HG02642 (cell line): ENCODE data around the gene MEF2D.

Source experiments
- ATAC-seq: cut with Tn5 transposase; IDR thresholded peaks from one replicate; pipeline ENCODE4 v1.9.1; 2021; ENCODE audit warnings: mild to moderate bottlenecking; ENCODE audit not compliant: unreplicated experiment, poor library complexity

MEF2D gene

DNA sequence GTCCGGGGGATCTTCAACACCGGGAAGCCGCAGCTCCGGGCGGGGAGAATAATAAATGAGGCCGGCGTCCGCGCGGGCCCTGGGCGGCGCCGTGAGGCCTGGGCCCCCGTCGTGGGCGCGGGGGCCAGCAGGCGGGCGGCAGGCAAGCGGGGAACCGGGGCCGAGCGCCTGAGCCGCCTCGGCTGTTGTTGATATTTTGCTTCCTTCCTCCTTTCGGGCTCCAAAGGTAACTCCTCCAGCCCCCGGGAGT lies at the start of gene MEF2D:
Gene MEF2D, minus strand, starts transcription at position 233 of the 250 bp plus-strand sequence. CDS start 17,483 bp downstream, outside the sequence.
- ATAC-seq = no peak

- no peak for ATAC-seq
Measured at GRCh38 chr1:156550346-156550745, 49.8 kb upstream of the MEF2D start.

DNA sequence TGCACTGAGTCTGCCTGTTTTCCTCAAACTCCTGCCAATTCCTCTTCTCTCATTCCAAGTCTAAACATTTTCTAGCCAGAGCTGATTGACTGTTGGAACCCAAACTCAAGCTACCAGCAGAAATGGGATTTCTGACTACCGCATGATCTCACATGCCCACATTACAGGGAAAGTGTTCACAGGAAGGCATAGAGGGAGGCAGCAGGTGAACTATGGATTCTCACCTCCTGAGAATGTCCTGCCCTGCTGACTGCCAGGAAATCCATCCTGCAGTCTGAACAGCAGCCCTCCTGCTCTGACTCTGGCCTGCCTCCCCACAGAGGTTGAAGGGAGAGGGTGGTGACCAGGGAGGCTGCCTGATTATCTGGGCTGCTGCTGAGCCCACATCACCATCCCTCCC lies 49.3 kb upstream of the MEF2D start:
- no peak for ATAC-seq

- ATAC-seq = no peak
Measured at GRCh38 chr1:156549390-156549789, 48.8 kb upstream of the MEF2D start.

DNA sequence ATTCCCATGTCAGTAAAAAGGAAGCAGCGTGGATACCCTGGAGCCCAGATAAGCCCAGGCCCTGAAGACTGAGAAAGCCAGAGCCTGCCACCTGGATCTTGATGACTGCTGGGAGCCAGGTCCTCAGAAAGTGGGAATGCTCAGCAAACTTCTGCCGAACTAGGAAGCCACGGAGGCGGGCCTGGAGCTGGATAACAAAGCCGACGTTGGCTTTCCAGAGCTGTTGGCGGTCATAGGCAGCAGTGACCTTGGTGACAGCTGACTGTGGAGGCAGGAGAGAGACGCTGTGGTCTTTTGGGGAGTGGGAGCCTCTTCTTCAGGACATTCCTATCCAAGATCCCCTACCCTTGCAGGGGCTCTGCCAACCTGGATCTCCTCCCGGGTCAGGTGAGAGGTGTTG lies 47.4 kb upstream of the MEF2D start:
- ATAC-seq = no peak

- no peak for ATAC-seq
Measured at GRCh38 chr1:156547434-156547833, 46.9 kb upstream of the MEF2D start.

- no peak for ATAC-seq
Measured at GRCh38 chr1:156546267-156546666, 45.7 kb upstream of the MEF2D start.

DNA sequence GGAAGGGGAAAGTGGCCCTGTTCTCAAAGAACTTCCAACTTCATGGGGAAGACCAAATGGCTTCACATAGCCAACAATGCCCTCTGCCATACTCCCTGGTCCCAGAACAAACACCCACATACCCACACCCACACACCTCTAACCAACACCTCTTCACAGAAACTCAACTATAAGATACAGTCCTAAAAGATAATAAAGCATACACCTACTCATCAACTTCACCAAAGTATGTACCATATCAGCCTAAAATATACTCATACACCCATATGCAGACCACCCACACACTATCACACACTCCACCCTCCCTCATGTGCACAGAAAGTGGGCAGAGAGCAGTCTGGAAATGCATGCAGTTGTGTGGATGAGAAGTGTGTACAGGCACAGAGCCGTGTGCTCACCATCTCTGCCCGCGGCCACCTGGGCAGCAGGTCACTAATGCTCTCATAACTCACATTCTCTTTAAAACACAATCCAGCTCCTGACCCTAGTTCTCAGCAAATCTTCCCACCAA lies 44.1 kb upstream of the MEF2D start:
- no peak for ATAC-seq

GRCh38 chr1:156543066-156543465 lies 42.5 kb upstream of the MEF2D start:
- ATAC-seq = no peak

GRCh38 chr1:156540955-156541354 lies 40.4 kb upstream of the MEF2D start:
- no peak for ATAC-seq

- ATAC-seq = no peak
Measured at GRCh38 chr1:156539818-156540355, 39.3 kb upstream of the MEF2D start.

DNA sequence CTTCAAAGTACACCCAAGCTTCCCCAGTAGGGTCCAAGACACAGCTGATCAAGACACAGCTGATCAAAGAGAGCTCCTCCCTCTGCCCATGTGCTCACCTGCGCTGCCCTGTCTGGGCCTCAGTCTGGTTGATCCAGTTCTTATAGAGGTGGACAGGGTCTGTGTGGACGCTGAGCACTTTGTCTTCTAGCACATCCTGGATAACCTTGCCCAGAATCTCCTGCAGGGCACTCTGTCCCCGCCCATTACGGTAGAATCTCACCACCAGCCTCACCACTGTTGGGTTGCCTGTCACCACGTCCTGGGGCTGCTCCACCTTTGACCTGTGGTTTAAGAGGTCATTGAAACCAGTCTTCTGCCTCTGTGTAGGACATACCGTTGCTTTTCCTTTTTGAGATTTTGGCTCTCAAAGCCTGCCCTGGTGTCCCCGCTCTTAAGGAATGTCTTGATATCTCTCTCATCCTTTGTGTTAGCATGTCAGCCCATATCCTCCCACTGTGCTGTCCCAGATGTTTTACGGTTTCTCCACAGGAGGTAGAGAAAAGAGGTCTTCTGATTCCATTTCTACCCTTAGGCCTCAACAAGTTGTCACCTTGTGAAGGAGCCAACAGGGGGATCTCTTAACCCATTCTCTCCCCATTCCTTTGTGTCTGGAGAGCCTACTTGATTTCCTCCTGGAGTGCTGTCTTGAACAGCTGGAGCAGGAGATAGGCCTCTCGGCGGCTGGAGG lies 38.3 kb upstream of the MEF2D start:
- ATAC-seq = no peak

GRCh38 chr1:156537027-156537426 lies 36.5 kb upstream of the MEF2D start:
- ATAC-seq = no peak

GRCh38 chr1:156534424-156535060 lies 34.0 kb upstream of the MEF2D start:
- no peak for ATAC-seq

GRCh38 chr1:156533568-156534220 lies 33.1 kb upstream of the MEF2D start:
- ATAC-seq = no peak

GRCh38 chr1:156532374-156532773 lies 31.8 kb upstream of the MEF2D start:
- no peak for ATAC-seq

GRCh38 chr1:156530006-156530405 lies 29.4 kb upstream of the MEF2D start:
- ATAC-seq = no peak

- ATAC-seq = no peak
Measured at GRCh38 chr1:156528875-156529425, 28.4 kb upstream of the MEF2D start.

DNA sequence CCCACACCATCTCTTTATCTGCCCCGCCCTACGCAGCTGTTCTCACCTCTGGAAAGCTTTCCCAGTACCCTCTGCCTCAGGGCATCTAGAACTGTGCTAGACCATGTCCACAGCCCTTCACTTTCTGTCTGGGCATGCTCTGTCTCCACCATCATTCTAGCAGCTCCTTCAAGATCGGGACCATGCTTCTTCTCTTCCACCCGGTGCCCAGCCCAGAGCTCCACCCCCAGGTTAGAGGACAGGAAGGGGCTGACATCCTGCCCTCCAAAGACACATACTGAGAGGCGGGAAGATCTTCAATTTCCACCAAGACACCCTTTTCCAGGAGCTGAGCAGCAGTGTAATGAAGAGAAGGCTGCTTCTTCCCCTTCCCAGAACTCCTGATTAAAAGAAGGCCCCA lies 27.7 kb upstream of the MEF2D start:
- no peak for ATAC-seq

- no peak for ATAC-seq
Measured at GRCh38 chr1:156527584-156527983, 27.0 kb upstream of the MEF2D start.

DNA sequence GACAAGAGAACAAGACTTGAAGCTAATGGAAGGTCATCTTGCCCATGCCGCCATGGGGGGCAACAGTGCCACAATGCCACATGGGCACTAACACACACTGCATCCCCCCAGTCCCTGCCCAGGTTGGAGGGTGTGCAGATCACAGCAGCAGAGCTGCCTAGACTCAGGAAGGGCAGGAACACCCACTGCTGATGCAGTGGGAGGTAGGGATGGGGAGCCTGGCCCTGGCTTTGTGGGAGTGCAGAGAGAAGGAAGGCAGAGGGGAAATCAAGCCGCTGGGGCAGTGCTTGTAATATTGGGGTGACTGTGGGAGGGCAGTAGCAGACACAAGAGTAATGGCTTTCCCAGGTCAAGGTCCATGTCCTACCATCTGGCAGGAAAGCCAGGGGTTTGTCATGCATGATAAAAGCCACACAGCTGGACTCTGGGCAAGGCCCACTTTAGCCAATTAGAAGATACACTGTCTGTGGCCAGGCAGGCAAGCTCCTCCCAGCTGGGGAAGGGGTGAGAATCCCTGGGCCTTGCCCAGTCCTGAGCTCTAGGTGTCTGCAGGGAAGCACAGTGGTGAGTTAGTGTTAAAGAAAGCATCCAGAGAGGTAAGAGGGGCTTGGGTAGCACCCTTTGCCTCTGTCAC lies 25.4 kb upstream of the MEF2D start:
- ATAC-seq = no peak
